Testis (tissue), 2 donors: ENCODE measurements around the gene AMOT.

ENCODE experiments used
- POLR2A ChIP-seq: fragments of 450-650 bp; IDR thresholded peaks from one replicate; pipeline ENCODE4 v1.6.1; 2017; ENCODE audit warnings: antibody characterized with exemption, mild to moderate bottlenecking, moderate library complexity
- TF ChIP-seq, protein P1 (sequence below), 3 experiments: fragments of 450-650 bp in 2 of 3; fragments of 200-600 bp in 1 of 3; sonication (generic) in 1 of 3; IDR thresholded peaks; one replicate each; pipeline ENCODE4 v1.5.1; 2016 to 2019; ENCODE audit warnings: antibody characterized with exemption in 3 of 3, mild to moderate bottlenecking in 2 of 3, moderate library complexity in 1 of 3

DNA sequence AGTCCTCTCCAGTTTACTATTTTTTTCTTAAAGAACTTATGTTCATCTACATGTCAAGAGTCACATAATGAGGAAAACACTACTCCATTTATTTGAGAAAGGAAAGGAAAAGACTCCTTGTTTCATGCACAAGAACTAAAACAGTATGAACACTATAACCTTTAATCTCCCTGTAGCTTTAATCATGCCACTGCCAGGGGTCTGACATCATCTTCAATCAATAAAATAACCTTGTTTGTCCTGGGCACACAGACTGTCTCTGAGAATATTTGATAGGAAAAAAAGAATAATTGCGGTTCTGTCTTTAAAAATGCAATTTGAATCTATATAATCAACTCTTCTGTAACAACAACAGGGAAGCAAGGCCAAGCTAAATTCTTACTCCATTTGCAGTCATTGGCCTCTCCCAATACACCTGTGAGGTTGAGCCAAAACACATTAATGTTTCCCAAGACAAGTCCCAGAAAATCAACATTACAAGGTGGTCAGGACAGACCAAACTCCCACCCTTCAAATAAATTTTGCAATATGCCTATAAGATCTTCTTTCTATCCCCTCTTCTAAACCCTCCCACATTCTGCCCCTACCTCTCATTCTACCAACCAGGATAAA lies 13.2 kb downstream of the AMOT start:
- no peak for TF ChIP-seq POLR2A
- TF ChIP-seq, protein P1, sequence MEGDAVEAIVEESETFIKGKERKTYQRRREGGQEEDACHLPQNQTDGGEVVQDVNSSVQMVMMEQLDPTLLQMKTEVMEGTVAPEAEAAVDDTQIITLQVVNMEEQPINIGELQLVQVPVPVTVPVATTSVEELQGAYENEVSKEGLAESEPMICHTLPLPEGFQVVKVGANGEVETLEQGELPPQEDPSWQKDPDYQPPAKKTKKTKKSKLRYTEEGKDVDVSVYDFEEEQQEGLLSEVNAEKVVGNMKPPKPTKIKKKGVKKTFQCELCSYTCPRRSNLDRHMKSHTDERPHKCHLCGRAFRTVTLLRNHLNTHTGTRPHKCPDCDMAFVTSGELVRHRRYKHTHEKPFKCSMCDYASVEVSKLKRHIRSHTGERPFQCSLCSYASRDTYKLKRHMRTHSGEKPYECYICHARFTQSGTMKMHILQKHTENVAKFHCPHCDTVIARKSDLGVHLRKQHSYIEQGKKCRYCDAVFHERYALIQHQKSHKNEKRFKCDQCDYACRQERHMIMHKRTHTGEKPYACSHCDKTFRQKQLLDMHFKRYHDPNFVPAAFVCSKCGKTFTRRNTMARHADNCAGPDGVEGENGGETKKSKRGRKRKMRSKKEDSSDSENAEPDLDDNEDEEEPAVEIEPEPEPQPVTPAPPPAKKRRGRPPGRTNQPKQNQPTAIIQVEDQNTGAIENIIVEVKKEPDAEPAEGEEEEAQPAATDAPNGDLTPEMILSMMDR (IDR thresholded peaks at IDR 0.05): no peak
